ENCODE results near the gene BACE2.

The BACE2 gene

GRCh38 chr21:41167348-41168342 is at the start of gene BACE2:
Gene BACE2, plus strand, starts transcription at chr21:41168160. Its CDS starts 104 bp downstream, at chr21:41168264.
- DNase-seq = no peak

- no peak for DNase-seq
These were observed 48.1 kb upstream of the BACE2 start for GRCh38 chr21:41119901-41120300.

GRCh38 chr21:41120997-41121396 is 47.0 kb upstream of the BACE2 start:
- DNase-seq = no peak

GRCh38 chr21:41121785-41122415 is 46.1 kb upstream of the BACE2 start:
- DNase-seq = no peak

- no peak for DNase-seq
These were observed 43.2 kb upstream of the BACE2 start for GRCh38 chr21:41124641-41125201.

GRCh38 chr21:41128981-41129380 is 39.0 kb upstream of the BACE2 start:
- DNase-seq = no peak

- DNase-seq = no peak
These were observed 37.1 kb upstream of the BACE2 start for GRCh38 chr21:41130883-41131282.

GRCh38 chr21:41133874-41134522 is 34.0 kb upstream of the BACE2 start:
- no peak for DNase-seq

- no peak for DNase-seq
These were observed 32.2 kb upstream of the BACE2 start for GRCh38 chr21:41135746-41136145.

- DNase-seq = no peak
These were observed 31.7 kb upstream of the BACE2 start for GRCh38 chr21:41136286-41136685.

- no peak for DNase-seq
These were observed 30.6 kb upstream of the BACE2 start for GRCh38 chr21:41137401-41137800.

- DNase-seq = no peak
These were observed 30.1 kb upstream of the BACE2 start for GRCh38 chr21:41137889-41138288.

GRCh38 chr21:41138711-41139110 is 29.2 kb upstream of the BACE2 start:
- no peak for DNase-seq

GRCh38 chr21:41139275-41139674 is 28.7 kb upstream of the BACE2 start:
- no peak for DNase-seq

GRCh38 chr21:41139951-41140350 is 28.0 kb upstream of the BACE2 start:
- no peak for DNase-seq

- no peak for DNase-seq
These were observed 26.9 kb upstream of the BACE2 start for GRCh38 chr21:41141031-41141457.

- no peak for DNase-seq
These were observed 25.7 kb upstream of the BACE2 start for GRCh38 chr21:41142051-41142795.

- no peak for DNase-seq
These were observed 24.2 kb upstream of the BACE2 start for GRCh38 chr21:41143596-41144325.

GRCh38 chr21:41147096-41147978 is 20.6 kb upstream of the BACE2 start:
- DNase-seq = no peak

- no peak for DNase-seq
These were observed 20.0 kb upstream of the BACE2 start for GRCh38 chr21:41147979-41148355.

GRCh38 chr21:41148798-41149197 is 19.2 kb upstream of the BACE2 start:
- DNase-seq = no peak

Measured in SIG-M5 (cell line).